Pancreas (tissue), 10 donors: Measurements from ENCODE around the gene MED29. TPM values are rescaled to one million over a fixed set of nuclear protein-coding genes. Genes with fewer than 3 reads are reported as not detected.

ENCODE experiments used
- ATAC-seq, 4 donors: fragments of 200-7000 bp; cut with Tn5 transposase; one replicate each; pipeline versions ENCODE4 v1.8.0 to v1.9.1; 2020; ENCODE audit warnings: mild to moderate bottlenecking in 4 of 4, moderate library complexity in 4 of 4
- DNase-seq, 6 donors: peaks; one replicate each; pipeline ENCODE4 v3.0.0-alpha.2; 2020
- FAIRE-seq: peaks from 2 replicates; lab custom pipeline; 2012; peaks lifted over from hg19 to GRCh38; lab: Jason Lieb, UNC
- H3K27ac ChIP-seq, 4 donors: fragments of 200-600 bp; sonication (generic); 1 replicate in 3 of 4; 2 replicates in 1 of 4; pipeline versions ENCODE4 v1.5.0 to v1.8.0; 2020
- H3K27me3 ChIP-seq, 4 donors: fragments of 200-600 bp; one replicate each; pipeline ENCODE4 v1.8.0; 2021
- H3K36me3 ChIP-seq, 3 donors: fragments of 200-600 bp; sonication (generic) in 1 of 3; one replicate each; pipeline versions ENCODE4 v1.5.0 to v1.8.0; 2020 to 2021
- H3K4me1 ChIP-seq, 3 donors: fragments of 200-600 bp; one replicate each; pipeline ENCODE4 v1.8.0; 2021
- H3K4me3 ChIP-seq, 4 donors: fragments of 200-600 bp; sonication (generic) in 2 of 4; one replicate each; pipeline versions ENCODE4 v1.5.0 to v1.8.0; 2020 to 2021
- H3K9me3 ChIP-seq, 4 donors: fragments of 200-600 bp; one replicate each; pipeline ENCODE4 v1.8.0; 2021
- WGBS, 2 donors: extraction: QIAGEN DNeasy Blood & Tissue Kit; methylation state at CpG; one replicate each; pipeline ENCODE4 v1.1.7; 2013; 5-methylcytosine and 5-hydroxymethylcytosine counted together
- intact Hi-C, 3 donors: fragments of 100-400 bp; cut with DNase I; formaldehyde crosslinking; loops; one replicate each; pipeline versions ENCODE4 v1.11.1 to v1.14.2; 2022
- polyA plus RNA-seq, 2 donors: library from polyadenylated mRNA; stranded (reverse); fragments of 200-250 nt; gene quantifications; one replicate each; pipeline ENCODE4 v1.2.3, GENCODE V29; 2013
- total RNA-seq, 6 donors: library from RNA; stranded (reverse); fragmentation: NEBNext Ultra II Directional in 4 of 6; extraction: Animal tissue kit (Norgen Biotek cat#: 25700) in 4 of 6; gene quantifications; one replicate each; pipeline versions ENCODE4 v1.2.1 to v1.2.4, GENCODE V29; 2021 to 2023
- TF ChIP-seq, protein P1 (sequence below), 4 donors: fragments of 200-600 bp; sonication (generic) in 3 of 4; IDR thresholded peaks; one replicate each; pipeline versions ENCODE4 v1.5.0 to v1.8.0; 2021; ENCODE audit warnings: antibody characterized with exemption in 4 of 4
- donor health status: healthy with polysubstance abuse.
- donor health status: DM: no; HTN: no; CAD: no; lungs with moderate emphysema.
- donor health status: DM: no; HTN: no; CAD: no.
- donor health status: control.
- donor health status: control.
- donor health status: Bipolar disorder and iron deficiency.
- donor health status: DM: yes; HTN: yes; CAD: no.
- donor health status: DM: no; HTN: no; CAD: no.
- donor health status: DM: no; HTN: no; CAD: no.
- donor health status: DM: yes; HTN: yes; CAD: no.

Gene MED29
- total and polyA plus RNA-seq, 8 donors, result 13.2 to 23.9 (median 17.5) TPM

DNA sequence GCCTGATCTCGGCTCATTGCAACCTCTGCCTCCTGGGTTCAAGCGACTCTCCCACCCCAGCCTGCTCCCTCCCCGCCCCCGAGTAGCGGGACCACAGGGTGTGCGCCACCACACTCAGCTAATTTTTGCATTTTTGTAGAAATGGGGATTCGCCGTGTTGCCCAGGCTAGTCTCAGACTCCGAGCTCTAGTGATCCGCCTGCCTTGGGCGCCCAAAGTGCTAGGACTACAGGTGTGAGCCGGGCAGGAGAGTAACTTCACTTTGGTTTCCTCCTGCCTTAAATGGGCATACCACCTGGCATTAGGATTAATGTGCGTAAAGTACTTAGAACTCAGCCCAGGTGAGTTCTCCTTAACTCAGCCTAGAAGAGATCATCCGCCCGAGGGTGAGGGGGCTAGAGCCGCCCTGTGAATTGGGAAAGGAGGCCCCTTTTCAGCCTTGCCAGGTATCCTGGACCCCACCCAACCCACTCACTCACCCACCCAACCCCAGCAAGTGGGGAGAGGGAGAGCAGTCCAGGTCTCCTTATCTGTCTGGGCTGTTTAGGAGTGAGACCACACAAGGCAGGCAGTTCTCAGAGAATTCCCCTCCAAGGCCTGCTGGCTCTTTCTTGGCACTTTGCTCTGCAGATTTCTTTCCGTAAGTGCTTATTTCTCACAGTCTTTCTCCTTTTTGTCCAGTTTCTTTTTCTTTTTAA is 14.2 kb downstream of the MED29 start:
- 90 to 93% methylated on average over 17 of the region's 17 CpGs for WGBS, 2 donors
- intact Hi-C loops, result no loop called here
- Histone ChIP-seq H3K36me3 (peaks cover 0 to 5% (median 0%) of the 10 kb centered on the region in 3 donors), H3K4me1 (peaks cover under 1 to 20% (median 1%) of the 10 kb centered on the region in 3 donors), H3K9me3 (no peaks in the 10 kb centered on the region), H3K27ac (peak overlapping the region; percentile 64 to 99 (median 82)), H3K4me3 (peak overlapping the region in 1 of 4 donors; percentile 70), H3K27me3 (no peaks in the 10 kb centered on the region)
- no peak for DNase-seq
- no peak for FAIRE-seq
- TF ChIP-seq, protein P1, sequence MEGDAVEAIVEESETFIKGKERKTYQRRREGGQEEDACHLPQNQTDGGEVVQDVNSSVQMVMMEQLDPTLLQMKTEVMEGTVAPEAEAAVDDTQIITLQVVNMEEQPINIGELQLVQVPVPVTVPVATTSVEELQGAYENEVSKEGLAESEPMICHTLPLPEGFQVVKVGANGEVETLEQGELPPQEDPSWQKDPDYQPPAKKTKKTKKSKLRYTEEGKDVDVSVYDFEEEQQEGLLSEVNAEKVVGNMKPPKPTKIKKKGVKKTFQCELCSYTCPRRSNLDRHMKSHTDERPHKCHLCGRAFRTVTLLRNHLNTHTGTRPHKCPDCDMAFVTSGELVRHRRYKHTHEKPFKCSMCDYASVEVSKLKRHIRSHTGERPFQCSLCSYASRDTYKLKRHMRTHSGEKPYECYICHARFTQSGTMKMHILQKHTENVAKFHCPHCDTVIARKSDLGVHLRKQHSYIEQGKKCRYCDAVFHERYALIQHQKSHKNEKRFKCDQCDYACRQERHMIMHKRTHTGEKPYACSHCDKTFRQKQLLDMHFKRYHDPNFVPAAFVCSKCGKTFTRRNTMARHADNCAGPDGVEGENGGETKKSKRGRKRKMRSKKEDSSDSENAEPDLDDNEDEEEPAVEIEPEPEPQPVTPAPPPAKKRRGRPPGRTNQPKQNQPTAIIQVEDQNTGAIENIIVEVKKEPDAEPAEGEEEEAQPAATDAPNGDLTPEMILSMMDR (IDR thresholded peaks at IDR 0.05), result no peak
- no peak for ATAC-seq

DNA sequence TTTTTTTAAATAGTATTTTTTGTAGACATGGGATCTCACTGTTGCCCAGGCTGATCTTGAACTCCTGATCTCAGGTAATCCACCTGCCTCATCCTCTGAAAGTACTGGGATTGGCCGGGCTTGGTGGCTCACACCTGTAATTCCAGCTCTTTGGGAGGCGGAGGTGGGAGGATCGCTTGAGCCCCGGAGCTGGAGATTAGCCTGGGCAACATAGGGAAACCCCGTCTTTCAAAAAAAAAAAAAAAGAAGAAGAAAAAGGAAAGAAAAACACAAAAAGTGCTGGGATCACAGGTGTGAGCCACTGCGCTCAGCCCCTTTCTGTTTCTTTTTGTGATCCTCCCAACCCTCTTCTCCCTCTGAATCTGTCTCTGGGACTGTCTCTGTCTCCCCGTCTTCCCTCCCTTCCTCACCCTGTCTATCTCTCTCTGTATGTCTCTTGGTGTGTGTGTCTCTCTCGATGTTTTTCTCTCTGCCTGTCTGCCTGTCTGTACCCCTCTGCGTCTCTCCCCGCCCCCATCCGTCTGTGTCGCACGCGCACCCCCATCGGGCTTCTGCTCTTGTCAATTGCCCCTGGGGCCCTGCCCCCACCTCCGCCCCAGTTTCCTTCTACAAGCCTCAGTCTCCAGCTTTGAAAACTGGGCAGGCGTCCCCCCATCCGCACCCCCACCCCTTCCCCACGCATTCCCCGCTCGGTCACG is 14.9 kb downstream of the MED29 start:
- peak overlapping the region; percentile 64 to 99 (median 82) for H3K27ac ChIP-seq
- H3K4me1 ChIP-seq, result peaks cover 6 to 27% (median 8%) of the 10 kb centered on the region in 3 donors
- DNase-seq (no peak), FAIRE-seq (no peak), ATAC-seq (no peak)
- TF ChIP-seq, protein P1 (IDR thresholded peaks at IDR 0.05), result no peak
- H3K9me3 ChIP-seq, result no peaks in the 10 kb centered on the region
- intact Hi-C loops, result no loop called here
- H3K4me3 ChIP-seq, result peak overlapping the region in 2 of 4 donors; percentile 70 to 96
- no peaks in the 10 kb centered on the region for H3K27me3 ChIP-seq
- peaks cover 0 to 5% (median 0%) of the 10 kb centered on the region in 3 donors for H3K36me3 ChIP-seq
- WGBS, 2 donors, result 12 to 19% methylated on average over 19 to 22 of the region's 22 CpGs

DNA sequence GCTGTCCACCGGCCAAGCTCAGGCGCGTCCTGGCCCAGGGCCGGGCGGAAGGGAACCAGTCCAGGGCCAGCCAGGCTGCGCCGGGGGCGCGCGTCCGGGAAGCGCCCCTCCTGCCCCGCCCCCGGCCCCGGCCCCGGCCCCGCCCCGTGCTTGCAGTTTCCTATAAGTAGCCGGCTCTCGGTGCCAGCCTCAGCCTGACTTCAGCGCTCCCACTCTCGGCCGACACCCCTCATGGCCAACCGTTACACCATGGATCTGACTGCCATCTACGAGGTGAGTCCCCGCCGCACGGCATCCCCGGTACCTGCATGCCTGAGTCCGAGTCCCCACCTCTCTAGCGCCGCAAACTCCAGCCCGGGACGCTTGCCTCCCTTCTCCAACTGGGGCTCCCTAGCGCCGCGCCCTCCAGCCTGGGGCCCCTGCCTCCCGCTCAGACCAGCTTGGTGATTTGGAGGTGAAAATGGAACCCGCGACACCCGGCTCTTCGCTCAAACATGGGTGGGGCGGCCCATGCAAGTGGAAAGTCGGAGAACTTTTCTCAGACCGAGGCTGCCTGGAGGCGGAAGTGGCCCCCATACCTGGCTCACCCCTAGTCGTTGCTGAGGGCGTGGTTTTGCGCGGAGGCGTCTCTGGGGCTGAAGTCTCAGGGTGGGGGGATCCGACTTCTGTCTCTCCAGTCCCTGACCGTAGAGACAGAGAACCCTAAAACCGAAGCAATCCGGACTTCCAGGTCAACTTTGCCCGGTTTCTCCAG is 15.7 kb downstream of the MED29 start, which contains the start of gene ZFP36:
Gene ZFP36 (plus strand): TSS at position 192 of the 754 bp plus-strand sequence. CDS start 58 bp downstream, at position 250.
- DNase-seq (peak; percentile 86 to 99 (median 92)), ATAC-seq (peak; percentile 51 to 62 (median 55)), FAIRE-seq (no peak)
- Histone ChIP-seq H3K36me3 (peaks cover 0 to 5% (median 0%) of the 10 kb centered on the region in 3 donors), H3K27me3 (no peaks in the 10 kb centered on the region), H3K27ac (peak within 1 kb of the TSS; percentile 89 to 99 (median 94)), H3K9me3 (no peaks in the 10 kb centered on the region), H3K4me1 (peaks cover 12 to 30% (median 15%) of the 10 kb centered on the region in 3 donors), H3K4me3 (peak within 1 kb of the TSS; percentile 70 to 96 (median 79))
- 0 to 1% methylated on average over 56 of the region's 56 CpGs for WGBS, 2 donors
- TF ChIP-seq, protein P1 (IDR thresholded peaks at IDR 0.05), result no peak
- intact Hi-C loops, result no loop called here

DNA sequence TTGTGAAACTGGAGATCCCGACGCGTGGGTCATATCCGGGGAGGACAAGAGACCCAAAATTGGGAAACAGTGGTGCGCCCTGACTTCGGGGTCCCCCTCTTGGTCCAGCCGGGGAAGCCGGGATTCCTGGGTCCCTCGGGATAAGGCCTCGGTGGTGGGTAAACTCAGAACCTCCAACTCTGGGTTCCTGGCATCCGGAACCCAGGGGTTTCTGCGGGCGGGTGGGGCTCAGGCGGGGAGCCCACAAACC is 16.2 kb downstream of the MED29 start:
- H3K4me1 ChIP-seq, result peaks cover 12 to 25% (median 15%) of the 10 kb centered on the region in 3 donors

More for the DNA sequence above, 16.2 kb downstream of the MED29 start:
- FAIRE-seq (no peak), DNase-seq (peak in 1 of 6 donors; percentile 55), ATAC-seq (no peak)
- Histone ChIP-seq H3K27me3 (no peaks in the 10 kb centered on the region), H3K27ac (peak overlapping the region; percentile 89 to 99 (median 94)), H3K36me3 (peaks cover 0 to 5% (median 0%) of the 10 kb centered on the region in 3 donors), H3K9me3 (no peaks in the 10 kb centered on the region), H3K4me3 (peak overlapping the region; percentile 70 to 96 (median 79))
- intact Hi-C loops, result no loop called here
- 0% methylated on average over 9 to 14 of the region's 14 CpGs for WGBS, 2 donors
- TF ChIP-seq, protein P1 (IDR thresholded peaks at IDR 0.05), result no peak
